Small intestine (tissue), 7 donors: ENCODE measurements around the gene RPA4. TPM values are rescaled to one million over a fixed set of nuclear protein-coding genes. Genes with fewer than 3 reads are reported as not detected.
"Not testable (repeated sequence)": the region's sequence is repeated elsewhere in the genome, so short reads cannot be mapped to it uniquely, and the experiment has no call there.

Source experiments
- DNase-seq, 2 donors: peaks; one replicate each; pipeline versions ENCODE4 v3.0.0 to v3.0.0-alpha.2; 2013
- FAIRE-seq: peaks from 2 replicates; lab custom pipeline; 2012; peaks lifted over from hg19 to GRCh38; lab: Jason Lieb, UNC
- H3K27ac ChIP-seq, 3 donors: one replicate each; pipeline ENCODE4 v1.5.1; 2013; ENCODE audit warnings: low read length in 2 of 3, mild to moderate bottlenecking in 2 of 3, control low read depth in 1 of 3, inconsistent platforms in 1 of 3, low read depth in 1 of 3, moderate library complexity in 1 of 3
- H3K27me3 ChIP-seq, 3 donors: one replicate each; pipeline ENCODE4 v1.6.1; 2013; ENCODE audit warnings: low read length in 3 of 3, inconsistent platforms in 1 of 3; ENCODE audit not compliant: control insufficient read depth in 3 of 3, insufficient read depth in 3 of 3
- H3K36me3 ChIP-seq, 3 donors: one replicate each; pipeline ENCODE4 v1.6.1; 2013; ENCODE audit warnings: low read length in 3 of 3, inconsistent platforms in 1 of 3, low read depth in 1 of 3, mild to moderate bottlenecking in 1 of 3, moderate library complexity in 1 of 3; ENCODE audit not compliant: control insufficient read depth in 3 of 3, insufficient read depth in 2 of 3
- H3K4me1 ChIP-seq, 3 donors: one replicate each; pipeline ENCODE4 v1.6.1; 2013; ENCODE audit warnings: low read length in 2 of 3, inconsistent platforms in 1 of 3, low read depth in 1 of 3, mild to moderate bottlenecking in 1 of 3, moderate library complexity in 1 of 3; ENCODE audit not compliant: control insufficient read depth in 3 of 3, insufficient read depth in 2 of 3
- H3K4me3 ChIP-seq, 3 donors: one replicate each; pipeline ENCODE4 v1.5.1; 2013; ENCODE audit warnings: low read length in 3 of 3, control low read depth in 1 of 3, inconsistent platforms in 1 of 3, low read depth in 1 of 3, mild to moderate bottlenecking in 1 of 3, moderate library complexity in 1 of 3
- H3K9me3 ChIP-seq, 2 donors: one replicate each; pipeline ENCODE4 v1.6.1; 2013; ENCODE audit warnings: low read depth in 1 of 2, low read length in 1 of 2; ENCODE audit not compliant: control insufficient read depth in 2 of 2, insufficient read depth in 1 of 2
- WGBS, 3 donors: extraction: QIAGEN DNeasy Blood & Tissue Kit; methylation state at CpG; one replicate each; pipeline ENCODE4 v1.1.7; 2013; 5-methylcytosine and 5-hydroxymethylcytosine counted together
- polyA plus RNA-seq, 4 donors: library from polyadenylated mRNA; stranded (reverse) in 3 of 4; unstranded in 1 of 4; fragments of 200-250 nt in 3 of 4; fragments of 120-200 nt in 1 of 4; gene quantifications; one replicate each; pipeline versions ENCODE4 v1.2.1 to v1.2.3, GENCODE V29; 2013
- donor health status: healthy with polysubstance abuse.
- donor health status: control.
- donor health status: control.
- donor health status: Bipolar disorder and iron deficiency.
- donor health status: healthy.

RPA4 gene
- polyA plus RNA-seq, 4 donors: 0.07 to 0.12 TPM; not detected in 2

DNA sequence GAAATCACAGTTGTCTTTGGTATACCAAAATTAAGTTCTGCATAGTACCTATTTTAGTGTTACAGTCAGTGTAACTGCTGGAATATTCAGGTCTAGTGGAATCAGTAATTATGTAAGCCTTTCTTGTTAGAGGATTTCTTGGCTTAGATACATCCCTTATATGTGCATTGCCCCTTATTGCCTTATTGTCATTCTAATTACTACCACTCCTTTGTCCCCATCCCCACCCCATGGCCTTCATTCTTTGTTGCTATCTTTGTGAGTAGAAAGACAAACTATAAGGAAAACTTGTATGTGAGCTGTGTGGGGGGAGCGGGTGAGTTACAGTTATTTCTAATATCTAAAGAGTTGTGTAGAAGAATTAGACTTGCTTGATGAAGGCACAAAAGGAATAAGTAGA is 36.9 kb upstream of the RPA4 start:
- no peaks in the 10 kb centered on the region for H3K27me3 ChIP-seq
- FAIRE-seq: no peak
- H3K9me3 ChIP-seq: no peaks in the 10 kb centered on the region
- H3K27ac ChIP-seq: no peak overlapping the region
- no peaks in the 10 kb centered on the region for H3K4me1 ChIP-seq
- H3K36me3 ChIP-seq: no peaks in the 10 kb centered on the region
- no peak for DNase-seq
- no peak overlapping the region for H3K4me3 ChIP-seq
- WGBS, 3 donors: 83 to 100% (median 95%) methylated on average over 1 of the region's 1 CpG

DNA sequence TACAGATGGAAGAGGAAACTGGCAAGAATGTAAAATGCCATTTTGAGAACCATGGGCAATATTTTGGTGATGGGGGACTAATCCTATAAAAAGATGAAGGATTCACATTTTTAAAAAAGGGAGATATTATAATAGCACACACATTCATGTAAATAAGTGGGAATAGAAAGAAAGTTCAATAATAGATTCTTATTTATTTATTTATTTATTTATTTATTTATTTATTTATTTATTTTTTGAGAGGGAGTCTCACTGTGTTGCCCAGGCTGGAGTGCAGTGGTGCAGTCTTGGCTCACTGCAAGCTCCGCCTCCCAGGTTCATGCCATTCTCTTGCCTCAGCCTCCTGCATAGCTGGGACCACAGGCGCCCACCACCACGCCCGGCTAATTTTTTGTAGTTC is 24.3 kb upstream of the RPA4 start:
- DNase-seq, H3K36me3 ChIP-seq, FAIRE-seq, H3K4me3 ChIP-seq, H3K27ac ChIP-seq, H3K27me3 ChIP-seq, H3K9me3 ChIP-seq, H3K4me1 ChIP-seq: not testable (repeated sequence)
- WGBS, 3 donors: 94 to 100% (median 96%) methylated on average over 4 of the region's 4 CpGs

DNA sequence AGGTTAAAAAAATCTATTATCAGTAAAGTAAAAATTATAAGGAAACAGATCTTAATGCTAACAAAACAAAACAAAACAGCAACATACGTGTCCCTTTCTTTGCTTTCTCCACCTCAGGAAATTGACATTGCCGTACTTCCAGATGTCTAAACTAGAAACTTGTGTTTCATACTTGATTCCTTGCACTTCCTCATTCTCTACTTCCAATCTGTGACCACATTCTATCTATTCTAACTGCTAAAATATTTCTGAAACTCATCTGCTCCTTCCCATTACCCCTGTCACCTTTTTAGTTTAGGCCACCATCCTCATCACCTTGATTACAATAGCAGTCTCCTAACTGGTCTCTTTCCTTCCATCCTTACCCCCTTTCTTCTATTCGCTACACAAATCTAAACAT is 22.5 kb upstream of the RPA4 start:
- Histone ChIP-seq H3K4me1 (no peaks in the 10 kb centered on the region), H3K36me3 (no peaks in the 10 kb centered on the region), H3K4me3 (no peak overlapping the region), H3K9me3 (no peaks in the 10 kb centered on the region), H3K27me3 (no peaks in the 10 kb centered on the region), H3K27ac (no peak overlapping the region)
- DNase-seq (no peak), FAIRE-seq (no peak)
- WGBS, 3 donors: 71 to 93% (median 82%) methylated on average over 3 of the region's 3 CpGs

DNA sequence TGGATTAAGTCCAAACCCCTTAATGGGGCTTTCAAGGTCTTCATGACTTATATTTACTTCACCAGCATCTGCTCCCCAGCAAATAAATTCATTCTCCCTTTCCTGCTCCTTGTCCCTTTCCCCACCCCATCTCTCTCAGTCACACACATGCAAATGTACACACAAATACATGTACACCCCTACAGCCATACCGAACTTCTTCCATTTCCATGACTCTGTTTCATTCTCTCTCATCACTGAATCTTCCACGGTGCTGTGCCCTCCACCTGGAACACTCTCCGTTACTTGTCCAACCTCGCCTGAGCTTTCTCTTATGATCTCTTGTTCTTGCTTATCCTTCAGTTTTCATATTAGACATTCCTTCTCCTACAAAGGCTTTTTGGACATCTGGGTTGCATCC is 22.0 kb upstream of the RPA4 start:
- Histone ChIP-seq H3K4me1 (no peaks in the 10 kb centered on the region), H3K27ac (no peak overlapping the region), H3K27me3 (no peaks in the 10 kb centered on the region), H3K4me3 (no peak overlapping the region), H3K9me3 (no peaks in the 10 kb centered on the region), H3K36me3 (no peaks in the 10 kb centered on the region)
- DNase-seq (no peak), FAIRE-seq (no peak)
- 84 to 94% (median 89%) methylated on average over 4 of the region's 4 CpGs for WGBS, 3 donors

DNA sequence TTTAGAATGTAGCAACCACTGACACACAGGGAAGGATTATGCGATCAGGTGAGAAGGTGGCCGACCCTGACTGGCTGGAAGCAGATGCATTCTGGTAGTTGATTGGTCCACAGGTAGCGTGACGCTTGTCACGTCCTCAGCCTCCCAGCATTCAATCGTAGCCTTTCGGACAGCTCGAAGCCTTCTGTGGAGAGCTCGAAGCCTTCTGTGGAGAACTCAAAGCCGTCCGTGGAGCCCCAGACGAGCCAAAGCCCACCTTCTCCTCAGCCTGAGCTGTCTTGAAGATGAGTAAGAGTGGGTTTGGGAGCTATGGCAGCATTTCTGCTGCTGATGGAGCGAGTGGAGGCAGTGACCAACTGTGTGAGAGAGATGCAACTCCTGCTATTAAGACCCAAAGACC is 319 bp downstream of the RPA4 start:
- Histone ChIP-seq H3K27me3 (no peaks in the 10 kb centered on the region), H3K4me1 (no peaks in the 10 kb centered on the region), H3K27ac (no peak overlapping the region), H3K9me3 (no peaks in the 10 kb centered on the region), H3K36me3 (peaks cover 0 to 12% (median 0%) of the 10 kb centered on the region in 3 donors), H3K4me3 (no peak overlapping the region)
- FAIRE-seq (no peak), DNase-seq (no peak)
- WGBS, 3 donors: 90 to 98% (median 97%) methylated on average over 13 of the region's 13 CpGs

DNA sequence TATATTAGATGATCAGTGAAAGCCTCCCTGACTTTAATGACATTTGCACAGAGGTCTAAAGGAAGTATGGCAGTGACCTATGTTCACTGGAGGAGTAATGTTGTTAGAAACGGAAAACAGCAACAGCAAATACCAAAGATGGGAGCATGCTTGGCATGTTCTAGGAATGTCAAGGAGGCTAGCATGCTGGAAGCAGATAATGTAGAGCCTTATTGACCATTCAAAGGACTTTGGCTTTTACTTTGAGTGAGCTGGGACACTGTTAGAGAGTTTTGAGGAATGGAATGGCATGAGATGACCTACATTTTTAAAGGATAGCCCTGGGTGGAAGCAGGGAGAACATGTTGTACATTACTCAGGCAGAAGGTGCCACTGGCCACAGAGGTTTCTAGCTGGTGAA is 6.0 kb downstream of the RPA4 start:
- no peaks in the 10 kb centered on the region for H3K4me1 ChIP-seq
- no peaks in the 10 kb centered on the region for H3K9me3 ChIP-seq
- 71 to 84% (median 79%) methylated on average over 1 of the region's 1 CpG for WGBS, 3 donors
- H3K27me3 ChIP-seq: no peaks in the 10 kb centered on the region
- no peak for FAIRE-seq
- H3K27ac ChIP-seq: no peak overlapping the region
- H3K4me3 ChIP-seq: no peak overlapping the region
- H3K36me3 ChIP-seq: peaks cover 0 to 1% (median 0%) of the 10 kb centered on the region in 3 donors
- DNase-seq: peak; percentile 1

DNA sequence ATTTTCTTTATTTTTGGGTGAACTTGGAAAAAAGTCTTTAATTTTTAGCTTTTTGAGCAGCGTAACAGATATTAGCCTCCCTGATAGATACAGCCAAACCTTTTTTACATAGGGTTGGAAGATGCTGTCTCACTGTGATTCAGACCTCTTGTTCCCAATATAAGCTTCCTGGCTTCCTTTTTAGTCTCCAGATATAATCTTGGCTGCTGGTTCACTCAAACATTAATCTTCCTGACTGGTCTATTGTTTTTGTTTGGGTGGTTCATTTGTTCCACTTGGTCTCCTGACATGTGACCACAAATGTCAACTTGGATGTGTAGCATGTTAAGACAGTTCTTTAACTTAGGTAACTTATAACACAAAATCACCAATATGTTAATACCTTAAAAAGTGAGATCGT is 23.0 kb downstream of the RPA4 start:
- no peaks in the 10 kb centered on the region for H3K27me3 ChIP-seq
- no peaks in the 10 kb centered on the region for H3K9me3 ChIP-seq
- no peak for DNase-seq
- no peak overlapping the region for H3K27ac ChIP-seq
- FAIRE-seq: no peak
- 73 to 95% (median 79%) methylated on average over 2 of the region's 2 CpGs for WGBS, 3 donors
- no peak overlapping the region for H3K4me3 ChIP-seq
- H3K36me3 ChIP-seq: no peaks in the 10 kb centered on the region
- no peaks in the 10 kb centered on the region for H3K4me1 ChIP-seq

DNA sequence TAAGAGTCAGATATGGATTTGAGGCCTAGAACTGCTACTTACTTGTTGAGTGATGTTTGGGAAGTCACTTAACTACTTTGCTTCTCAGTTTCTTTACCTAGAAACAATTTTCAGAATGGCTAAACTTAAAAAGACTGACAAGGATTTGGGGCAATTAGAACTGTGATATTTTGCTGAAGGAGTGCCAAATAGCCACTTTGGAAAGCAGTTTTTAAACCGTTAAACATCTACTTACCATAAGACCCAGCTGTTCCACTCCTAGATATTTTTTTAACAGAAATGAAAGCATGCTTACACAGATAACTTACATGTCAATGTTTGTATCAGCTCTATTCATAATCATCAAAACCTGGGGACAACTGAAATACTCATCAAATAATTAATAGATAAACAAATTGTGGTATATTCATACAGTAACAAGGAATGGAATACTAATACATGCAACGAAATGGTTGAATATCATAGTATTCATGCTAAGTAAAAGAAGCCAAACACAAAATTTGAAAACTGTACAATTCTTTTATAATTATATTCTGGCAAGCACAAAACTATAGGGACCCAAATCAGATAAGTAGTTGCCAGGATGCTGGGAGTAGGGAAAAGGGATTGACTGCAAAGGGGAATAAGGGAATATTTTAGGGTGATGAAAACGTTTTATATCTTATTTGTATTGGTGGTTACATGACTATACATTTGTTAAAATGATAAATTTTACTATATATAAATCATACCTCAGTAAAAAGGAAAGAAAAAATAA is 24.0 kb downstream of the RPA4 start:
- no peaks in the 10 kb centered on the region for H3K36me3 ChIP-seq
- H3K4me1 ChIP-seq: no peaks in the 10 kb centered on the region
- FAIRE-seq (no peak), DNase-seq (no peak)
- WGBS, 3 donors: 59 to 71% (median 64%) methylated on average over 3 of the region's 3 CpGs
- H3K9me3 ChIP-seq: no peaks in the 10 kb centered on the region
- H3K27me3 ChIP-seq: no peaks in the 10 kb centered on the region
- H3K4me3 ChIP-seq: no peak overlapping the region
- H3K27ac ChIP-seq: no peak overlapping the region

DNA sequence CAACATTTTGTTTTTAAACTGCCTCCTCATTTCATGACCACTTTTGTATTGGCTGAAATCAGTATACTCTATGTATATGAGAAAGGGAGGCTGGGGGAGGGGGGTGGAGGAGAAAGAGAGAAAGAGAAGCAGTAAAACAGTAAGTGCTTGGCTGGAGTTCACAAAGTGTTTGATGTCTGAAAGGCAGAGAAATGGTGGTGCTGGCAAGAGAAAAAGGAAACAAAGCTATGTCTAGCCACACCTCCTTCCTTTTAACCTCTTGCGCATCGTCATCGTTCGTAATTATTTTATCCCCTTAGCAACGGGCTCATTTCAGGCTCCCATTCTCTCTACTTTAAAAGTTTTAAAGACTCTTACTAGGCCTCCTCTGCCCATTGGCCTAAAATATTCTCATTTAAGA is 25.6 kb downstream of the RPA4 start:
- no peaks in the 10 kb centered on the region for H3K27me3 ChIP-seq
- 82 to 94% (median 93%) methylated on average over 5 of the region's 5 CpGs for whole genome bisulfite sequencing, 3 donors
- no peak for FAIRE-seq

More for the DNA sequence above, 25.6 kb downstream of the RPA4 start:
- Histone ChIP-seq H3K4me1 (no peaks in the 10 kb centered on the region), H3K27ac (no peak overlapping the region), H3K36me3 (no peaks in the 10 kb centered on the region), H3K9me3 (no peaks in the 10 kb centered on the region), H3K4me3 (no peak overlapping the region)
- no peak for DNase-seq
